Chondrocyte (in vitro differentiated cells): ENCODE results near the gene TPRG1L. TPM values are rescaled to one million over a fixed set of nuclear protein-coding genes. Genes with fewer than 3 reads are reported as not detected.

ENCODE experiments used
- DNase-seq: peaks from one replicate; pipeline ENCODE4 v3.0.0; 2021; ENCODE audit warnings: mixed read lengths, low spot score
- H3K27ac Mint-ChIP-seq: one replicate; pipeline ENCODE4 v1.8.0; 2021; ENCODE audit warnings: mild to moderate bottlenecking, moderate library complexity, mixed read lengths; ENCODE audit not compliant: unreplicated experiment
- H3K27me3 Mint-ChIP-seq: 2 replicates; pipeline ENCODE4 v1.8.0; 2021; ENCODE audit warnings: low read depth, mixed read lengths
- H3K36me3 Mint-ChIP-seq: 2 replicates; pipeline ENCODE4 v1.8.0; 2021; ENCODE audit warnings: low read depth, mixed read lengths
- H3K4me1 Mint-ChIP-seq: 2 replicates; pipeline ENCODE4 v1.8.0; 2021; ENCODE audit warnings: low read depth, mild to moderate bottlenecking, mixed read lengths
- H3K4me3 Mint-ChIP-seq: one replicate; pipeline ENCODE4 v1.8.0; 2021; ENCODE audit warnings: mild to moderate bottlenecking, moderate library complexity, mixed read lengths; ENCODE audit not compliant: unreplicated experiment
- H3K9me3 Mint-ChIP-seq: 2 replicates; pipeline ENCODE4 v1.8.0; 2021; ENCODE audit warnings: low read depth, mixed read lengths
- CTCF ChIP-seq: fragments of 200-600 bp; sonication (generic); IDR thresholded peaks from 2 replicates; pipeline ENCODE4 v1.5.0; 2021; ENCODE audit warnings: antibody characterized with exemption, mild to moderate bottlenecking, moderate library complexity
- total RNA-seq: library from RNA; stranded (reverse); gene quantifications from 3 replicates; pipeline ENCODE4 v1.2.1, GENCODE V29; 2021

TPRG1L gene
- total RNA-seq, 1 donor from 2014 or later = 53.7 TPM

- H3K27ac Mint-ChIP-seq = no peak overlapping the region
- peaks cover 29% of the 10 kb centered on the region for H3K4me1 Mint-ChIP-seq
- H3K4me3 Mint-ChIP-seq = peak overlapping the region; percentile 69
- peaks cover 9% of the 10 kb centered on the region for H3K36me3 Mint-ChIP-seq
- no peaks in the 10 kb centered on the region for H3K27me3 Mint-ChIP-seq
- DNase-seq = no peak
- H3K9me3 Mint-ChIP-seq = no peaks in the 10 kb centered on the region
- no peak for TF ChIP-seq CTCF
Observed at GRCh38 chr1:3626025-3626424, 1.2 kb downstream of the TPRG1L start.

GRCh38 chr1:3627515-3628253, 2.9 kb downstream of the TPRG1L start:
- peak; percentile 84 for DNase-seq
- H3K27ac Mint-ChIP-seq = no peak overlapping the region
- H3K9me3 Mint-ChIP-seq = no peaks in the 10 kb centered on the region
- H3K4me1 Mint-ChIP-seq = peaks cover 24% of the 10 kb centered on the region
- no peak overlapping the region for H3K4me3 Mint-ChIP-seq
- H3K27me3 Mint-ChIP-seq = no peaks in the 10 kb centered on the region
- no peak for TF ChIP-seq CTCF
- peaks cover 9% of the 10 kb centered on the region for H3K36me3 Mint-ChIP-seq

GRCh38 chr1:3628445-3628844, 3.6 kb downstream of the TPRG1L start:
- TF ChIP-seq CTCF = no peak
- Mint-ChIP-seq H3K27ac (no peak overlapping the region), H3K4me1 (peaks cover 17% of the 10 kb centered on the region), H3K9me3 (no peaks in the 10 kb centered on the region), H3K36me3 (peaks cover 12% of the 10 kb centered on the region), H3K27me3 (no peaks in the 10 kb centered on the region), H3K4me3 (no peak overlapping the region)
- no peak for DNase-seq

GRCh38 chr1:3629561-3630160, 4.8 kb downstream of the TPRG1L start:
- peaks cover 16% of the 10 kb centered on the region for H3K36me3 Mint-ChIP-seq
- H3K4me1 Mint-ChIP-seq = peaks cover 9% of the 10 kb centered on the region
- DNase-seq = peak; percentile 62
- no peak overlapping the region for H3K4me3 Mint-ChIP-seq
- H3K9me3 Mint-ChIP-seq = no peaks in the 10 kb centered on the region
- no peak overlapping the region for H3K27ac Mint-ChIP-seq
- TF ChIP-seq CTCF = no peak
- H3K27me3 Mint-ChIP-seq = no peaks in the 10 kb centered on the region

- Mint-ChIP-seq H3K4me3 (no peak overlapping the region), H3K9me3 (no peaks in the 10 kb centered on the region), H3K27ac (no peak overlapping the region), H3K27me3 (no peaks in the 10 kb centered on the region), H3K36me3 (peaks cover 16% of the 10 kb centered on the region), H3K4me1 (peaks cover 9% of the 10 kb centered on the region)
- TF ChIP-seq CTCF = no peak
- peak; percentile 85 for DNase-seq
Observed at GRCh38 chr1:3630161-3630611, 5.4 kb downstream of the TPRG1L start.
